Measurements from ENCODE around the gene ZNF593. TPM values are rescaled to one million over a fixed set of nuclear protein-coding genes. Genes with fewer than 3 reads are reported as not detected.

Gene ZNF593
- polyA plus RNA-seq (2011; rRNA removed): 25.6 and 27.2 TPM in 2 replicates
- polyA plus RNA-seq (2012; cell fraction: cytosol; rRNA removed): 119 and 130 TPM in 2 replicates
- polyA plus RNA-seq (2012; cell fraction: nucleus; rRNA removed): 77.8 and 94.1 TPM in 2 replicates
- polyA plus RNA-seq (2017; fragmentation: RNase III; extraction: RNeasy Plus Mini Kit Qiagen cat#74134 plus additional on column Dnase treatment): 40.5 to 45.4 TPM (median 43.7 TPM) in 3 replicates
- 12.3 and 20.9 TPM in 2 replicates for polyA minus RNA-seq (2011; rRNA and poly(A)+ RNA removed)

DNA sequence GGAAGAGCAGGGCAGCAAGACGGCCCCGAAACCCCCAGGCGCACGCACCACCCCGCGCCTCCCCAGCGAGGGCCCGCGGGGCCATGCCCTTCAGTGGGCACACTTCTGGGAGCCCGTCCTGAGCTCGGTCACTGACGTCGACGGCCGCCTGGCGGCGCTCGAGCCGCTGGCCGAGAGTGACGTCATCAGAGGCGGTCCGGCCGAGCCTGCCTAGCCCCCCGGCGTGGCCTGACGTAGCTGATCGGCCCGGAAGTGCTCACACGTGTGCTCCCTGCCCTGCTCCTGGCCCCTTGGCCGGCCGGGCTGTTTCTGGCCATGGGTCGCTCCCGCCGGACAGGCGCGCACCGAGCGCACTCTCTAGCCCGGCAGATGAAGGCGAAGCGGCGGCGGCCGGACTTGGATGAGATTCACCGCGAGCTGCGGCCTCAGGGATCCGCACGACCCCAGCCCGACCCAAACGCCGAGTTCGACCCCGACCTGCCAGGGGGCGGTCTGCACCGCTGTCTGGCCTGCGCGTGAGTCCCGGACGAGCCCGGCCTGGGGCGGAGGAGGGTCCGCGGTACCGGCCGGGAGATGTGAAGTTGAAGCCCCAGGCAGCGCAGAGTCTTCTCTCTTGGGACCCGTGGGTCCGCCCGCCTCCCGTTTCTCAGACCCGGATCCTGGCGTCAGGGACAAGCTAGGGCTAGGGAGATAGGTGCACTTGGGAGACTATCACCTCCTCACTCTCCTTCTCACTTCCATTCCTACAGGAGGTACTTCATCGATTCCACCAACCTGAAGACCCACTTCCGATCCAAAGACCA lies at the start of gene ZNF593:
ZNF593 (plus strand) TSS at position 240 of the 803 bp plus-strand sequence; CDS start at position 316, 76 bp downstream.
- WGBS (ENCODE audit: missing lambda C conversion rate): 4% methylated on average over 10 of the region's 76 CpGs
- peak; percentile 85 to 91 for DNase-seq (ENCODE audit: low read depth in 1 of 2, low spot score in 1 of 2)
- peaks cover 7% of the 10 kb centered on the region; the same call in 2 of the 3 replicates for H3K4me1 ChIP-seq
- peak within 1 kb of the TSS; percentile 95 for H3K4me3 ChIP-seq
- ChIA-PET POLR2A (interaction anchor here (0.9 to 1.6 kb wide), 3 partner anchors 58 to 262 kb away, joined by 3 to 15 read pairs (median 6); partner anchors contain the start of genes CEP85, DHDDS and PDIK1L), CTCF (interaction anchor here (0.6 to 3.7 kb wide), 39 partner anchors 8 to 1803 kb away, joined by 3 to 33 read pairs (median 3); partner anchors contain the start of genes CATSPER4, CEP85, CNKSR1 and DHDDS)
- FAIRE-seq: no peak
- H3K27ac ChIP-seq: peak within 1 kb of the TSS; percentile 90 to 99
- H3K9me3 ChIP-seq: no peaks in the 10 kb centered on the region
- ATAC-seq: peak; percentile 91 to 96
- peak within 1 kb of the TSS; percentile 87 for H3K4me2 ChIP-seq
- TF ChIP-seq, protein P1, sequence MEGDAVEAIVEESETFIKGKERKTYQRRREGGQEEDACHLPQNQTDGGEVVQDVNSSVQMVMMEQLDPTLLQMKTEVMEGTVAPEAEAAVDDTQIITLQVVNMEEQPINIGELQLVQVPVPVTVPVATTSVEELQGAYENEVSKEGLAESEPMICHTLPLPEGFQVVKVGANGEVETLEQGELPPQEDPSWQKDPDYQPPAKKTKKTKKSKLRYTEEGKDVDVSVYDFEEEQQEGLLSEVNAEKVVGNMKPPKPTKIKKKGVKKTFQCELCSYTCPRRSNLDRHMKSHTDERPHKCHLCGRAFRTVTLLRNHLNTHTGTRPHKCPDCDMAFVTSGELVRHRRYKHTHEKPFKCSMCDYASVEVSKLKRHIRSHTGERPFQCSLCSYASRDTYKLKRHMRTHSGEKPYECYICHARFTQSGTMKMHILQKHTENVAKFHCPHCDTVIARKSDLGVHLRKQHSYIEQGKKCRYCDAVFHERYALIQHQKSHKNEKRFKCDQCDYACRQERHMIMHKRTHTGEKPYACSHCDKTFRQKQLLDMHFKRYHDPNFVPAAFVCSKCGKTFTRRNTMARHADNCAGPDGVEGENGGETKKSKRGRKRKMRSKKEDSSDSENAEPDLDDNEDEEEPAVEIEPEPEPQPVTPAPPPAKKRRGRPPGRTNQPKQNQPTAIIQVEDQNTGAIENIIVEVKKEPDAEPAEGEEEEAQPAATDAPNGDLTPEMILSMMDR (IDR thresholded peaks at IDR 0.05): peak; percentile 77
- TF ChIP-seq, protein P2, sequence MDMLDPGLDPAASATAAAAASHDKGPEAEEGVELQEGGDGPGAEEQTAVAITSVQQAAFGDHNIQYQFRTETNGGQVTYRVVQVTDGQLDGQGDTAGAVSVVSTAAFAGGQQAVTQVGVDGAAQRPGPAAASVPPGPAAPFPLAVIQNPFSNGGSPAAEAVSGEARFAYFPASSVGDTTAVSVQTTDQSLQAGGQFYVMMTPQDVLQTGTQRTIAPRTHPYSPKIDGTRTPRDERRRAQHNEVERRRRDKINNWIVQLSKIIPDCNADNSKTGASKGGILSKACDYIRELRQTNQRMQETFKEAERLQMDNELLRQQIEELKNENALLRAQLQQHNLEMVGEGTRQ (IDR thresholded peaks at IDR 0.05): peak; percentile 38; the same call in 1 of the 2 replicates
- TF ChIP-seq MAFK (IDR thresholded peaks at IDR 0.05; ENCODE audit: partially characterized antibody) (no peak), RNF2 (IDR thresholded peaks at IDR 0.05; ENCODE audit: borderline replicate concordance, low read depth) (no peak), SMC3 (IDR thresholded peaks at IDR 0.05) (peak; percentile 68), POLR2A (IDR thresholded peaks at IDR 0.05; ENCODE audit: low read length) (peak; percentile 81), RAD21 (conservative IDR thresholded peaks at IDR 0.05 in 1 of 2, IDR thresholded peaks at IDR 0.05 in 1 of 2) (peak; percentile 17 to 48; a peak in 4 of 5 replicates), PHF8 (IDR thresholded peaks at IDR 0.05; ENCODE audit: borderline replicate concordance, low read depth) (peak; percentile 64; the same call in 1 of the 2 replicates), ZC3H11A (IDR thresholded peaks at IDR 0.05) (no peak), NFE2L2 (conservative IDR thresholded peaks at IDR 0.05; ENCODE audit: low read length) (no peak), GATA3 (IDR thresholded peaks at IDR 0.05; ENCODE audit: borderline replicate concordance) (0 out of 2 replicates have a peak, but pooled peaks have one; percentile 28), ZNF302 (CRISPR knock-in tag; IDR thresholded peaks at IDR 0.05) (no peak), MAZ (IDR thresholded peaks at IDR 0.05; ENCODE audit: borderline replicate concordance, low read depth, low read length) (0 out of 2 replicates have a peak, but pooled peaks have one; percentile 26), RFX5 (IDR thresholded peaks at IDR 0.05) (0 out of 2 replicates have a peak, but pooled peaks have one; percentile 43), MYC (IDR thresholded peaks at IDR 0.05; ENCODE audit: borderline replicate concordance, low read length) (peak; percentile 74; the same call in 1 of the 2 replicates), CHD2 (IDR thresholded peaks at IDR 0.05; ENCODE audit: low read length, partially characterized antibody) (no peak), FOSL2 (IDR thresholded peaks at IDR 0.05) (no peak), FOSL2 (CRISPR knock-in tag; IDR thresholded peaks at IDR 0.05) (peak; percentile 90), JUN (IDR thresholded peaks at IDR 0.05) (peak in 1 of 2 experiments; percentile 75; a peak in 2 of 5 replicates)
- TF ChIP-seq, protein P3, sequence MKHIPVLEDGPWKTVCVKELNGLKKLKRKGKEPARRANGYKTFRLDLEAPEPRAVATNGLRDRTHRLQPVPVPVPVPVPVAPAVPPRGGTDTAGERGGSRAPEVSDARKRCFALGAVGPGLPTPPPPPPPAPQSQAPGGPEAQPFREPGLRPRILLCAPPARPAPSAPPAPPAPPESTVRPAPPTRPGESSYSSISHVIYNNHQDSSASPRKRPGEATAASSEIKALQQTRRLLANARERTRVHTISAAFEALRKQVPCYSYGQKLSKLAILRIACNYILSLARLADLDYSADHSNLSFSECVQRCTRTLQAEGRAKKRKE (CRISPR knock-in tag; IDR thresholded peaks at IDR 0.05; ENCODE audit: low read depth): no peak
- TF ChIP-seq, protein P4, sequence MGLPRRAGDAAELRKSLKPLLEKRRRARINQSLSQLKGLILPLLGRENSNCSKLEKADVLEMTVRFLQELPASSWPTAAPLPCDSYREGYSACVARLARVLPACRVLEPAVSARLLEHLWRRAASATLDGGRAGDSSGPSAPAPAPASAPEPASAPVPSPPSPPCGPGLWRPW (IDR thresholded peaks at IDR 0.05): no peak
- TF ChIP-seq, protein P5, sequence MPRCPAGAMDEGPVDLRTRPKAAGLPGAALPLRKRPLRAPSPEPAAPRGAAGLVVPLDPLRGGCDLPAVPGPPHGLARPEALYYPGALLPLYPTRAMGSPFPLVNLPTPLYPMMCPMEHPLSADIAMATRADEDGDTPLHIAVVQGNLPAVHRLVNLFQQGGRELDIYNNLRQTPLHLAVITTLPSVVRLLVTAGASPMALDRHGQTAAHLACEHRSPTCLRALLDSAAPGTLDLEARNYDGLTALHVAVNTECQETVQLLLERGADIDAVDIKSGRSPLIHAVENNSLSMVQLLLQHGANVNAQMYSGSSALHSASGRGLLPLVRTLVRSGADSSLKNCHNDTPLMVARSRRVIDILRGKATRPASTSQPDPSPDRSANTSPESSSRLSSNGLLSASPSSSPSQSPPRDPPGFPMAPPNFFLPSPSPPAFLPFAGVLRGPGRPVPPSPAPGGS (IDR thresholded peaks at IDR 0.05): peak; percentile 56; the same call in 1 of the 3 replicates
- TF ChIP-seq, protein P6, sequence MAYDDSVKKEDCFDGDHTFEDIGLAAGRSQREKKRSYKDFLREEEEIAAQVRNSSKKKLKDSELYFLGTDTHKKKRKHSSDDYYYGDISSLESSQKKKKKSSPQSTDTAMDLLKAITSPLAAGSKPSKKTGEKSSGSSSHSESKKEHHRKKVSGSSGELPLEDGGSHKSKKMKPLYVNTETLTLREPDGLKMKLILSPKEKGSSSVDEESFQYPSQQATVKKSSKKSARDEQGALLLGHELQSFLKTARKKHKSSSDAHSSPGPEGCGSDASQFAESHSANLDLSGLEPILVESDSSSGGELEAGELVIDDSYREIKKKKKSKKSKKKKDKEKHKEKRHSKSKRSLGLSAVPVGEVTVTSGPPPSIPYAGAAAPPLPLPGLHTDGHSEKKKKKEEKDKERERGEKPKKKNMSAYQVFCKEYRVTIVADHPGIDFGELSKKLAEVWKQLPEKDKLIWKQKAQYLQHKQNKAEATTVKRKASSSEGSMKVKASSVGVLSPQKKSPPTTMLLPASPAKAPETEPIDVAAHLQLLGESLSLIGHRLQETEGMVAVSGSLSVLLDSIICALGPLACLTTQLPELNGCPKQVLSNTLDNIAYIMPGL (CRISPR knock-in tag; IDR thresholded peaks at IDR 0.05; ENCODE audit: borderline replicate concordance): no peak
- TF ChIP-seq, protein P7, sequence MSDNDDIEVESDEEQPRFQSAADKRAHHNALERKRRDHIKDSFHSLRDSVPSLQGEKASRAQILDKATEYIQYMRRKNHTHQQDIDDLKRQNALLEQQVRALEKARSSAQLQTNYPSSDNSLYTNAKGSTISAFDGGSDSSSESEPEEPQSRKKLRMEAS (IDR thresholded peaks at IDR 0.05): peak; percentile 93
- TF ChIP-seq, protein P8, sequence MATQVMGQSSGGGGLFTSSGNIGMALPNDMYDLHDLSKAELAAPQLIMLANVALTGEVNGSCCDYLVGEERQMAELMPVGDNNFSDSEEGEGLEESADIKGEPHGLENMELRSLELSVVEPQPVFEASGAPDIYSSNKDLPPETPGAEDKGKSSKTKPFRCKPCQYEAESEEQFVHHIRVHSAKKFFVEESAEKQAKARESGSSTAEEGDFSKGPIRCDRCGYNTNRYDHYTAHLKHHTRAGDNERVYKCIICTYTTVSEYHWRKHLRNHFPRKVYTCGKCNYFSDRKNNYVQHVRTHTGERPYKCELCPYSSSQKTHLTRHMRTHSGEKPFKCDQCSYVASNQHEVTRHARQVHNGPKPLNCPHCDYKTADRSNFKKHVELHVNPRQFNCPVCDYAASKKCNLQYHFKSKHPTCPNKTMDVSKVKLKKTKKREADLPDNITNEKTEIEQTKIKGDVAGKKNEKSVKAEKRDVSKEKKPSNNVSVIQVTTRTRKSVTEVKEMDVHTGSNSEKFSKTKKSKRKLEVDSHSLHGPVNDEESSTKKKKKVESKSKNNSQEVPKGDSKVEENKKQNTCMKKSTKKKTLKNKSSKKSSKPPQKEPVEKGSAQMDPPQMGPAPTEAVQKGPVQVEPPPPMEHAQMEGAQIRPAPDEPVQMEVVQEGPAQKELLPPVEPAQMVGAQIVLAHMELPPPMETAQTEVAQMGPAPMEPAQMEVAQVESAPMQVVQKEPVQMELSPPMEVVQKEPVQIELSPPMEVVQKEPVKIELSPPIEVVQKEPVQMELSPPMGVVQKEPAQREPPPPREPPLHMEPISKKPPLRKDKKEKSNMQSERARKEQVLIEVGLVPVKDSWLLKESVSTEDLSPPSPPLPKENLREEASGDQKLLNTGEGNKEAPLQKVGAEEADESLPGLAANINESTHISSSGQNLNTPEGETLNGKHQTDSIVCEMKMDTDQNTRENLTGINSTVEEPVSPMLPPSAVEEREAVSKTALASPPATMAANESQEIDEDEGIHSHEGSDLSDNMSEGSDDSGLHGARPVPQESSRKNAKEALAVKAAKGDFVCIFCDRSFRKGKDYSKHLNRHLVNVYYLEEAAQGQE (IDR thresholded peaks at IDR 0.05): no peak
